ENCODE measurements around the gene GARS1. TPM values are rescaled to one million over a fixed set of nuclear protein-coding genes. Genes with fewer than 3 reads are reported as not detected.

Gene GARS1
- total and polyA plus RNA-seq, 2 donors (not counting 1 experiment from before 2014, with no cell fraction given) = 322 to 669 TPM

- no peaks in the 10 kb centered on the region for H3K9me3 ChIP-seq (ENCODE audit: control insufficient read depth, insufficient read depth, low read depth, low read length)
- peaks cover 1% of the 10 kb centered on the region for H4K20me1 ChIP-seq (ENCODE audit: control insufficient read depth, extremely low read depth, insufficient read depth, low read length)
- H2AFZ ChIP-seq (ENCODE audit: low read length) = no peak overlapping the region
- no peak overlapping the region for H3K4me2 ChIP-seq (ENCODE audit: extremely low read depth, insufficient read depth, low read length)
- no peaks in the 10 kb centered on the region for H3K27me3 ChIP-seq (ENCODE audit: control insufficient read depth, insufficient read depth, low read length)
- DNase-seq (ENCODE audit: low read depth in 2 of 2) = peak in 1 of 2 donors; percentile 47
- peaks cover 21% of the 10 kb centered on the region for H3K36me3 ChIP-seq (ENCODE audit: control insufficient read depth, insufficient read depth, low read length)
- no peak for TF ChIP-seq EZH2 (IDR thresholded peaks at IDR 0.05; ENCODE audit: low read length, missing control alignments)
- no peak for TF ChIP-seq CTCF (conservative IDR thresholded peaks at IDR 0.05 in 1 of 2, IDR thresholded peaks at IDR 0.05 in 1 of 2; ENCODE audit: low read depth in 1 of 2, low read length in 2 of 2)
- no peak overlapping the region for H3K9ac ChIP-seq (ENCODE audit: insufficient read depth, low read length)
- no peaks in the 10 kb centered on the region for H3K4me1 ChIP-seq (ENCODE audit: control insufficient read depth, extremely low read depth, insufficient read depth, low read length)
- no peak overlapping the region for H3K27ac ChIP-seq (ENCODE audit: insufficient read depth, low read length)
- peaks cover 39% of the 10 kb centered on the region for H3K79me2 ChIP-seq (ENCODE audit: control insufficient read depth, insufficient read depth, low read length)
- H3K4me3 ChIP-seq (replicated peaks in 1 of 4; ENCODE audit: control extremely low read depth in 1 of 4, insufficient read depth in 1 of 4, low read depth in 3 of 4, low read length in 4 of 4) = no peak overlapping the region
Observed at GRCh38 chr7:30613366-30614325, 19.0 kb downstream of the GARS1 start.

GRCh38 chr7:30616318-30616717 is 21.6 kb downstream of the GARS1 start:
- TF ChIP-seq CTCF (conservative IDR thresholded peaks at IDR 0.05 in 1 of 2, IDR thresholded peaks at IDR 0.05 in 1 of 2; ENCODE audit: low read depth in 1 of 2, low read length in 2 of 2) = no peak
- TF ChIP-seq EZH2 (IDR thresholded peaks at IDR 0.05; ENCODE audit: low read length, missing control alignments) = no peak
- Histone ChIP-seq H3K9ac (ENCODE audit: insufficient read depth, low read length) (no peak overlapping the region), H4K20me1 (ENCODE audit: control insufficient read depth, extremely low read depth, insufficient read depth, low read length) (peaks cover 1% of the 10 kb centered on the region), H3K4me3 (replicated peaks in 1 of 4; ENCODE audit: control extremely low read depth in 1 of 4, insufficient read depth in 1 of 4, low read depth in 3 of 4, low read length in 4 of 4) (no peak overlapping the region), H2AFZ (ENCODE audit: low read length) (no peak overlapping the region), H3K27me3 (ENCODE audit: control insufficient read depth, insufficient read depth, low read length) (no peaks in the 10 kb centered on the region), H3K9me3 (ENCODE audit: control insufficient read depth, insufficient read depth, low read depth, low read length) (no peaks in the 10 kb centered on the region), H3K4me1 (ENCODE audit: control insufficient read depth, extremely low read depth, insufficient read depth, low read length) (no peaks in the 10 kb centered on the region), H3K79me2 (ENCODE audit: control insufficient read depth, insufficient read depth, low read length) (peaks cover 31% of the 10 kb centered on the region), H3K4me2 (ENCODE audit: extremely low read depth, insufficient read depth, low read length) (no peak overlapping the region), H3K27ac (ENCODE audit: insufficient read depth, low read length) (no peak overlapping the region), H3K36me3 (ENCODE audit: control insufficient read depth, insufficient read depth, low read length) (peaks cover 20% of the 10 kb centered on the region)
- DNase-seq (ENCODE audit: low read depth in 2 of 2) = peak in 1 of 2 donors; percentile 3

GRCh38 chr7:30617359-30617758 is 22.7 kb downstream of the GARS1 start:
- no peak for DNase-seq (ENCODE audit: low read depth in 2 of 2)
- H3K27me3 ChIP-seq (ENCODE audit: control insufficient read depth, insufficient read depth, low read length) = no peaks in the 10 kb centered on the region
- H3K9me3 ChIP-seq (ENCODE audit: control insufficient read depth, insufficient read depth, low read depth, low read length) = no peaks in the 10 kb centered on the region
- H3K4me2 ChIP-seq (ENCODE audit: extremely low read depth, insufficient read depth, low read length) = no peak overlapping the region
- no peak overlapping the region for H3K4me3 ChIP-seq (replicated peaks in 1 of 4; ENCODE audit: control extremely low read depth in 1 of 4, insufficient read depth in 1 of 4, low read depth in 3 of 4, low read length in 4 of 4)
- no peak overlapping the region for H3K27ac ChIP-seq (ENCODE audit: insufficient read depth, low read length)
- H4K20me1 ChIP-seq (ENCODE audit: control insufficient read depth, extremely low read depth, insufficient read depth, low read length) = peaks cover 1% of the 10 kb centered on the region
- H2AFZ ChIP-seq (ENCODE audit: low read length) = no peak overlapping the region
- no peaks in the 10 kb centered on the region for H3K4me1 ChIP-seq (ENCODE audit: control insufficient read depth, extremely low read depth, insufficient read depth, low read length)
- H3K36me3 ChIP-seq (ENCODE audit: control insufficient read depth, insufficient read depth, low read length) = peaks cover 21% of the 10 kb centered on the region
- H3K79me2 ChIP-seq (ENCODE audit: control insufficient read depth, insufficient read depth, low read length) = peaks cover 28% of the 10 kb centered on the region
- TF ChIP-seq CTCF (conservative IDR thresholded peaks at IDR 0.05 in 1 of 2, IDR thresholded peaks at IDR 0.05 in 1 of 2; ENCODE audit: low read depth in 1 of 2, low read length in 2 of 2) = no peak
- TF ChIP-seq EZH2 (IDR thresholded peaks at IDR 0.05; ENCODE audit: low read length, missing control alignments) = no peak
- no peak overlapping the region for H3K9ac ChIP-seq (ENCODE audit: insufficient read depth, low read length)

Data from fibroblast of lung (primary cell).